T-helper 2 cell (primary cell): Measurements from ENCODE around the gene RSPRY1.

Source experiments
- DNase-seq, 5 experiments: peaks; one replicate each; pipeline versions ENCODE4 v3.0.0 to v3.0.0-alpha.2; 2012 to 2022

Gene RSPRY1

GRCh38 chr16:57224651-57225335, 38.7 kb downstream of the RSPRY1 start:
- DNase-seq: no peak

GRCh38 chr16:57225978-57226377, 39.8 kb downstream of the RSPRY1 start:
- no peak for DNase-seq

- DNase-seq: no peak
These were observed 40.8 kb downstream of the RSPRY1 start for GRCh38 chr16:57226701-57227621.

DNA sequence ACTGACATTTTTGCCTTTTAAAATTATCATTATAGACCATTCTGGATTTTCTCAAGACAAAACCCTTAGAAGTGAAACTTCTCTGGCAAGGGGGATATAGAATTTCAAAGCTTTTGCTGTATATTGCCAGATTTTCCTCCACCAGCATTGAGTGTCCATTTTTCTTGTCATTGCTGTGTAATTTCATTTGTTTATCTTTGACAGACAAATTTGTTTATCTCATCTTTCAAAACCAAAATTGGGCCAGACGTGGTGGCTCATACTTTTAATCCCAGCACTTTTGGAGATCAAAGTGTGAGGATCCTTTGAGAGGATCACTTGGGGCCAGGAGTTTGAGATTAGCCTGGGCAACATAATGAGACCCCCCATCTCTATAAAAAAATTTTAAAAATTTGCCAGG, 43.0 kb downstream of the RSPRY1 start:
- DNase-seq: no peak

DNA sequence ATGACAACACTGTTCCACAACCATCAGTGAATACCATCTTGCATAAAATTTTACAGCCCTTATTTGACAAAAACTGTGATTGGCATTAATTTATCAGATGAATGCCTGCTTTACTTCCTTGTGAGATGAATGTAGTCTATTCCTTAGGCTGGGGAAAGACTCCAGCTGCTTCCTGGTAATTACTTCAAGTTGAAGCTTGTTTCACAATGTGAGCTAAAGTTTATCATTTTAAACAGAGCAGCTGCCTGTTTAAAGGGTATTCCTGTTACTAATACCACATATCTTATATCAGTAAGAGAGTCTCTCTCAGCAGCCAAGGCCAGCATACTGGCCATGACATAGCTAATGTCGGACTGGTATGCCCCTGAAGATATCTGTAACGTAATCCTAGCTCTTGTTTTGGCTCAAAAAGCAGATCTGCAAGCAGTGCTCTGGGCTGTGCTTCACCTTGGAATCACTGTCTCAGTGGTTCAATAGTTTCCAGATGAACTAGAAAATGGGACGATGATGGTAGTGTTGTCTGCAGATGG, 45.8 kb downstream of the RSPRY1 start:
- no peak for DNase-seq

DNA sequence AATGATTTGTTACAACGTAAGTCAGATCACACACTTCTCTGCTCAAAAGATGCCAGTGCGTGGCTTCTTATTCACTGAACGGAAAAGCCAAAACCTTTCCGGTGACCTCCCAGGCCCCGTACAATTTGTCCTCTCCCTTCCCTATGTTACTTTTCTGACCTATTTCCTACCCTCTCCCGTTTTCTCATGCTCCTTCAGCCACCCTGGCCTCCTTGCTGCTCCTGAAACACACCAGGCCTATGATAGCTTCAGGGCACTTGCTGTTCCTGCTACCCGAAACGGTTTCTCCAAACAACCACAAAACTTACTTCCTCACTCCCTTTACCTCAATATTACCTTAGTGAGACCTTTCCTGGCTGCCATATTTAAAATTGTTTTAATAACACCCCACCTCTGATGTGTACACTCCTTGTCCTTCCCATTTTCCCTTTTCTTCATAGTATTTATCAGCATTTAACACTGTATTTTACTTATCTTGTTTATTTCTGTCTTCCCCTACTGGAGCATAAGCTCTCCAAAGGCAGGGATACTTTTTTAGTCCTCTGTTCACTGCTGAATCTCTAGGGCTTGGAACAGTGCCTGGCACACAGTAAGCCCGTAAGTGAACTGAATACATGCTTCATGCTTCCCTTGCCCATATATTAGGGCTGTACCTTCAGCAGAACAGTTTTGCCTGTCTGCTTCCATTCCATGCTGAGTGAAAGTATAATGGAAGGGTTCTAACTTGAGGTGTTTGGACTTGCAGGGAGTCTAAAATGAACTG, 48.0 kb downstream of the RSPRY1 start:
- DNase-seq: no peak

DNA sequence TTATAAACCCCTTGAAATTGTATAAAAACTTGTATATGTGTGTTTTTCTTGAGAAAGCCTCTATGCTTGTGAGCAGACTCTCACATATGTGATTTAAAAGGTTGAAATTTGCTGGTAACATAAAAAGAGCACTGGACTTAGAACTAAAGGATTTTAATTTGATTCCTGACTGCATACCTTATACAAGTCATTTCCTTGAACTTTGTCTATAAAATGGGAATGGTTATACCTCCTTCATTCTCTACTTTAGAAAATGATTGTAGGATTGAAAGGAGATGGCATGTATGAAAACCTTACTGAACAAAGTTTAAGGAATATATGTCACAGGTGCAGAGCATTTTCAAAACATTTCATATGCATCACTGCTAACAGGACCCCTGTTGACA, 48.6 kb downstream of the RSPRY1 start:
- DNase-seq: no peak

DNA sequence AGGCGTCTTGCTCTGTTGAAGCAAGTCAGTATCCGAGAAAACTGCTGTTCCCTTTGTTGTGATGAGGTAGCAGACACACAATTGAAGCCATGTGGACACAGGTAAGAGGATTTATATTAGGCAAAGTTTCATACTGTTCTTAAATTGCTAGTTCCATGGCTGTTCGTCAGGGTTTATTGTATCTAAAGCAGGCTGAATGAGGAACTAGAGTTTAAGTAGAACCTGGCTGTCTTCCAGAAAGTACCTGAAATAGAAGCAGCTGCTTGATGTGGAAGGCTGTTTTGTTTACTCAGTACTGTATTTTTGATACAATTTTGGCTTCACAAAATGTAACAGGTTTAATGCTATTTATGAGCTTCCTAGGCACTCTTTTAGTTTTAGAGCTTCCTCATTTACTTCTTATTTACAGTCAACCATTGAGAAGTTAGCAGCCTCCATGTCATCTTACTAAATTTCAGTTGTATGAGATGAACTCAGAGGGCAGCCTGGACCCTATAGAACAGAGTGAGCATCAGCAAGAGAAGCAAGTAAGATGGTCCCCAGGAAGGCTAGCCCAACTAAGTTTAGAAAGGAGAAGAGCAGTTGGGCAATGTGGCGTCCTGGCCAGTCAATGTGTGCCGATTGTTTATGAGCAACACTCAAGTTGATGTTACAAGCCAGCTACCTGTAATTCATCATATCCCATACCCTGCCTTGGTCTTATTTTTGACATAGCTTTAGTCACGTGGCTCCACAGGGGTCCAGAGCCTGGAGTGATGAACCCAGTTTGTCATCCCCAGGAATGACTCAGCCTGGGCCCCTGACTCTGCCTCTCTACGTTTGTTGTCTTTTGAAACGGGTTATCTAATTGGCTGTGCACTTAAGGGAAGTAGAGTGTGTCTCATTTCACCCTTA, 49.2 kb downstream of the RSPRY1 start:
- peak in 1 of 5 experiments; percentile 13 for DNase-seq

- no peak for DNase-seq
These were observed 49.9 kb downstream of the RSPRY1 start for GRCh38 chr16:57236022-57236350.

DNA sequence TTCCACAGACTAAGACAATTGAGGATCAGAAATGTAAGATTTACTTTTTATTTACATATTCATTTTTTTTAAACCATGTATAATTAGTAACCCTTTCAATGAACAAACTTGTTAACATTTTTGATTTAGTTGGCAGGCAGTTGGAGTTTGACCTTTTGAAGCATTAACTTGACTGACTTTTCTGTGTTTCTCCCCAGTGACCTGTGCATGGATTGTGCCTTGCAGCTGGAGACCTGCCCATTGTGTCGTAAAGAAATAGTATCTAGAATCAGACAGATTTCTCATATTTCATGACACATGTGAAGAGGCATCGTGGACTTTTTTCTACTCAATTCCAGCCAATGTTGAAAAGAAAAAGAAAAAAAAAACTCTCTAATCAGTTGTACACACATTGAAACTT, 52.6 kb downstream of the RSPRY1 start:
- DNase-seq: no peak

DNA sequence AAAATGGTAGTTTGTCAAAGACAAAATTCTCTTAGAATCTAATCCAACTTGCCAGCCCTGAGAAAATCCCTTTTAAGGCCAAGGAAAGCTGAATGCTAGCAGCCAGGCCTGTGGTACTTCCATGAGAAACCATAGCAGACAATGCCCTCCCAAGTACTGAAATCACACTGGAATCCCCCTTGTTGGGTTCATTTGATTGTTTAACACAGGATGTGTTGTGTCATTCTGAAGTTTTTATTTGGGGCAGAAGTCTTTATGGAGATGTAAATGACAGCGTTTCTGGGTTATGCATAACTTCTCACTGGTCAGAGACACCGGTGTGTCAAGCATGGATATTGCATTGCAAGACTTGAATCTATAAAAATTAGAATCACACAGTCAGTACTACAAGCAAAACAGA, 53.0 kb downstream of the RSPRY1 start:
- DNase-seq: no peak

DNA sequence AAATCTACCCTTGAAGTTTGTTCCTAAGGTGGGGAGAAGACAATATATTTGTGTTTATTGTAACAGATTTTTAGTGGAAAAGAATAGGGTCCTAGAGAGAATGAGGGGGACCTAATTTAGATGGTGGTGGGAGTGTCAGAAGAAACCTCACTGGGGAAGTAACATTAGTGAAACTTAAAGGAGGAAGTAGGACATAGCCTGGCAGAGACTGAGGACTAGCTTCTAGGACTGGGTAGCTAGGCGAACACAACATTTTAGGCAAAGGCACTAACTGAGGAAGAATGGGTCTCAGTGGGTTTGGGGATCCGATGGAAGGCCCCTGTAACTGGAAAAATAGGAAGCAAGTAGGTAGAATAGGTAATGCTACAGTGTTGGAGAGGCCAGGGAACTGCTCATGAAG, 54.7 kb downstream of the RSPRY1 start:
- DNase-seq: no peak

DNA sequence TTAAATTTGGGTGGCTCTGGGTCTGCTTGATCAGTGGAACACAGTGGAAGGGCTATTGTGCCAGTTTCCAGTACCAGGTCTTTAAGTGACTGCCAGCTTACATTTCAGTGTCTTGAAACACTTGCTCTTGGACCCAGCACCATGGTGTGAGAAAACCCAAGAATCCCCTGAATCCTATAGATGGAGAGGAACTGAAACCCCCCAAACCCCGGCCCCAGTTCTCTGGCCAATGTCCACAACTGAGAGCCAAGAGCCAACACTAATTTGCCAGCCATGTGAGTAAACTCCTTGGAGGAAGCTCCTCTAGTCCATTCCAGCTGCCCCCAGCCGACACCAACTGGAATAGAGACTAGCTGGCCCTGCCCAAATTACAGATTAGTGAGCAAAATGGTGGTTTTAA, 56.5 kb downstream of the RSPRY1 start:
- no peak for DNase-seq

DNA sequence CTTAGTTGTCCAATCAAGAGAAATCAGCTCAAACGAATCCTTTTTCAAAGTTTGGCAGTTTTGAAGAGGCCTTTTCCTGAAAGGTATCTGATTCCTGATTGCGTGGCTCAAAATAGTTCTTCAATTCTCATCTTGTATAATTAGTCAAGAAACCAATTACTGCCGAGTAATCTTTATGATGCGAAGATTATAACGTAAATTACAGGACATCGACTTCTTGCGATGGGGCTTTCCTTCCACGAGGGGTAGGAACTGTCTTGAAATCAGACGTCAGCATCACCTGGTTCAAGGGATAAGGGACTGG, 58.3 kb downstream of the RSPRY1 start:
- no peak for DNase-seq

- peak; percentile 94 to 97 (median 95) for DNase-seq
These were observed 58.8 kb downstream of the RSPRY1 start, which contains the start of gene ARL2BP for GRCh38 chr16:57244767-57245471. Gene ARL2BP (plus strand): TSS chr16:57245259. CDS start chr16:57245368, 109 bp downstream.

GRCh38 chr16:57245472-57246113, 59.5 kb downstream of the RSPRY1 start:
- no peak for DNase-seq

GRCh38 chr16:57251352-57251751, 65.2 kb downstream of the RSPRY1 start:
- DNase-seq: no peak

GRCh38 chr16:57252148-57252721, 66.1 kb downstream of the RSPRY1 start:
- DNase-seq: peak in 1 of 5 experiments; percentile 20

GRCh38 chr16:57253466-57253865, 67.3 kb downstream of the RSPRY1 start:
- DNase-seq: no peak

GRCh38 chr16:57255686-57256415, 69.7 kb downstream of the RSPRY1 start:
- DNase-seq: no peak
